Right atrium auricular region (tissue), 2 donors: Measurements from ENCODE around the gene NR1I2. TPM values are rescaled to one million over a fixed set of nuclear protein-coding genes. Genes with fewer than 3 reads are reported as not detected.

Experiments
- DNase-seq: peaks from one replicate; pipeline ENCODE4 v3.0.0-alpha.2; 2019; ENCODE audit warnings: low spot score
- H3K27ac ChIP-seq, 2 donors: fragments of 200-600 bp; sonication (generic); 1 replicate in 1 of 2; 2 replicates in 1 of 2; pipeline ENCODE4 v1.5.1; 2016 to 2019
- H3K27me3 ChIP-seq, 2 donors: fragments of 200-600 bp; sonication (generic); one replicate each; pipeline versions ENCODE4 v1.5.1 to v1.6.0; 2017 to 2019
- H3K36me3 ChIP-seq: fragments of 200-600 bp; sonication (generic); one replicate; pipeline ENCODE4 v1.5.1; 2016
- H3K4me1 ChIP-seq, 2 donors: fragments of 200-600 bp; sonication (generic); one replicate each; pipeline versions ENCODE4 v1.5.1 to v1.6.0; 2017 to 2019
- H3K4me3 ChIP-seq, 2 donors: fragments of 200-600 bp; sonication (generic); 1 replicate in 1 of 2; 2 replicates in 1 of 2; pipeline ENCODE4 v1.5.1; 2017 to 2019; ENCODE audit warnings: mild to moderate bottlenecking in 1 of 2, moderate library complexity in 1 of 2
- H3K9me3 ChIP-seq, 2 donors: fragments of 200-600 bp; sonication (generic); one replicate each; pipeline ENCODE4 v1.5.1; 2019
- total RNA-seq, 2 donors: library from RNA; depleted of rRNA; stranded (reverse); fragments of >200 nt; gene quantifications; one replicate each; pipeline ENCODE4 v1.1.0, GENCODE V29; 2016
- TF ChIP-seq, protein P1 (sequence below), 2 donors: fragments of 200-600 bp; sonication (generic); IDR thresholded peaks; one replicate each; pipeline ENCODE4 v1.5.1; 2019; ENCODE audit warnings: antibody characterized with exemption in 2 of 2

Gene NR1I2
- total RNA-seq, 2 donors from 2014 or later, result 0.82 TPM; not detected in 1

DNA sequence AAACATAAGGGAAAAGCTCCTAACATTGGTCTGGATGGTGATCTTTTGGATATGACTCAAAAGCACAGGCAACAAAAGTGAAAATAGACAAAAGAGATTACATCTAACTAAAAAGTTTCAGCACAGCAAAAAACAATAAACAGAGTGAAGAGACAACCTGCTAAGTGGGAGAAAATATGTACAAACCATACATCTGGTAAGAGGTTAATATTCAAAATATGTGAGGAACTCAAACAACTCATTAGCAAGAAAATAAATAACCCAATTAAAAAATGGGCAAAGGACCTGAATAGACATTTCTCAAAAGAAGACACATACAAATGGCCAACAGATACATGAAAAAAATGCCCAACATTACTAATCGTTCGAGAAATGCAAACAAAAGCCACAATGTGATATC, 19.0 kb upstream of the NR1I2 start:
- H3K27ac ChIP-seq, result no peak overlapping the region
- peaks cover 0 to 6% of the 10 kb centered on the region in 2 donors for H3K9me3 ChIP-seq
- no peaks in the 10 kb centered on the region for H3K36me3 ChIP-seq
- H3K27me3 ChIP-seq, result no peaks in the 10 kb centered on the region
- H3K4me1 ChIP-seq, result no peaks in the 10 kb centered on the region
- TF ChIP-seq, protein P1, sequence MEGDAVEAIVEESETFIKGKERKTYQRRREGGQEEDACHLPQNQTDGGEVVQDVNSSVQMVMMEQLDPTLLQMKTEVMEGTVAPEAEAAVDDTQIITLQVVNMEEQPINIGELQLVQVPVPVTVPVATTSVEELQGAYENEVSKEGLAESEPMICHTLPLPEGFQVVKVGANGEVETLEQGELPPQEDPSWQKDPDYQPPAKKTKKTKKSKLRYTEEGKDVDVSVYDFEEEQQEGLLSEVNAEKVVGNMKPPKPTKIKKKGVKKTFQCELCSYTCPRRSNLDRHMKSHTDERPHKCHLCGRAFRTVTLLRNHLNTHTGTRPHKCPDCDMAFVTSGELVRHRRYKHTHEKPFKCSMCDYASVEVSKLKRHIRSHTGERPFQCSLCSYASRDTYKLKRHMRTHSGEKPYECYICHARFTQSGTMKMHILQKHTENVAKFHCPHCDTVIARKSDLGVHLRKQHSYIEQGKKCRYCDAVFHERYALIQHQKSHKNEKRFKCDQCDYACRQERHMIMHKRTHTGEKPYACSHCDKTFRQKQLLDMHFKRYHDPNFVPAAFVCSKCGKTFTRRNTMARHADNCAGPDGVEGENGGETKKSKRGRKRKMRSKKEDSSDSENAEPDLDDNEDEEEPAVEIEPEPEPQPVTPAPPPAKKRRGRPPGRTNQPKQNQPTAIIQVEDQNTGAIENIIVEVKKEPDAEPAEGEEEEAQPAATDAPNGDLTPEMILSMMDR (IDR thresholded peaks at IDR 0.05), result no peak
- no peak for DNase-seq
- no peak overlapping the region for H3K4me3 ChIP-seq

DNA sequence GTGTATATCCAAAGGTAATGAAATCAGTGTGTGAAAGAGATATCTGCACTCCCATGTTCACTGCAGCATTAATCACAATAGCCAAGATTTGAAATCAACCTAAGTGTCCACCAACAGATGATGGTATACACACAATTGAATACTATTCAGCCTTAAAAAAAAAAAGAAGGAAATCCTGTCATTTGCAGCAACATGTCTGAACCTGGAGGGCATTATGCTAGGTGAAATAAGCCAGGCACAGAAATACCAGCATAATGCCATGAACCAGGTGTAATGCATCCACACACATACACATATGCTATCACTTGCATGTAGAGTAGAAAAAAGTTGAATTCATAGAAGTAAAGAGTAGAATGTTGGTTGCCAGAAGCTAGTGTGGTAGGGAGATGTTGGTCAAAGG, 18.4 kb upstream of the NR1I2 start:
- TF ChIP-seq, protein P1 (IDR thresholded peaks at IDR 0.05), result no peak
- no peak overlapping the region for H3K27ac ChIP-seq
- no peaks in the 10 kb centered on the region for H3K27me3 ChIP-seq
- no peaks in the 10 kb centered on the region for H3K36me3 ChIP-seq
- no peak overlapping the region for H3K4me3 ChIP-seq
- peaks cover 0 to 6% of the 10 kb centered on the region in 2 donors for H3K9me3 ChIP-seq
- DNase-seq, result no peak
- H3K4me1 ChIP-seq, result no peaks in the 10 kb centered on the region

DNA sequence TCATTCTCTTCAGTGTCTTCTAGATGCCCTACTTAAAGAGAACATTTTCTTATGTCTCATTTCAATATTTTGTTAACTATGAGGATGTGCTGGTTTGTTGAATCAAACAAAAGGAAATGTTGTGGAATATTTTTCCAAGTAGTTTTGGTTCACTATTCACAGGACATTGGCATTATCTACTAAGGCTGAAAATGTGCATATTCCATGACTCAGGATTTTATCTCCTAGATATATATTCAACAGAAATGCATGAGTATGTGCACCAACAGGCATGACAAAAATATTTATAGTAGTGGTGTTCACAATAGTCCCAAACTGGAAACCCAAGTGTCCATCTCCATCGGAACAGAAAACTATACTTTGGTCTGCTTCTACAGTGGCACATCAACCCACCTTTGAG, 16.7 kb upstream of the NR1I2 start:
- H3K9me3 ChIP-seq, result peaks cover 0 to 6% of the 10 kb centered on the region in 2 donors
- no peak overlapping the region for H3K27ac ChIP-seq
- TF ChIP-seq, protein P1 (IDR thresholded peaks at IDR 0.05), result no peak

DNA sequence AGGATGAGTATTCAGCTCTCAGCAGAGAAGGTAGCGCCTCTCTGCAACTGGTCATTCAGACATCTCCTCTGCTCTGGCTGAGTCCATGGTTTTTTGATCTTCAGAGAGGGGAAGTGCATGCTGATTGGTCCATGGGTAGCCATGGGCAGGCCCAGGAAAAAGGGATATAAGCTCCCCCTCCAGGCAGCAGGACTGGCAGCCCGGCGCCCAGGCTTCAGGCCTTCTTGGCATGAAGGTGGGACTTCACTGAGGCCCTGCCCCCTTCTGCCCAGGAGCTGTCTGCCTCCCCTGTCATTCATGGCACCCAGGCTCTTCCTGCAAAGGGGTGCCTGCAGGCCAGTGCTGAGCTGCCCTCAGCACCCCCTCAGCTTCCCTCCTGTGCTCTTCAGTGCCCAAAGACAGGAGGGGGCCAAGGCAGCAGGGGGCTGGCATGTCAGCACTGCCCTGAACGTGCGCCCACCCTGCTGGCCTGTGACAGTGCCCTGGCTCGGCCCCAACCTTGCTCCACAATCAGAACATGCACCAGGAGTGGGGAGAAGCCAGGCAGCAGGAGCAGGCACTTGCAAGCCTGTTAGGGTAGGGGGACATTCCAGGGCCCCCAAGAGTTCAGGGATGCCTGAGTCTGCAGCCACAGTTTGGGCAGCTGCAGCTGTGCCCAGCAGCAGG, 13.8 kb upstream of the NR1I2 start:
- TF ChIP-seq, protein P1 (IDR thresholded peaks at IDR 0.05), result no peak
- Histone ChIP-seq H3K36me3 (no peaks in the 10 kb centered on the region), H3K4me1 (no peaks in the 10 kb centered on the region), H3K27ac (no peak overlapping the region), H3K27me3 (no peaks in the 10 kb centered on the region), H3K9me3 (no peaks in the 10 kb centered on the region), H3K4me3 (no peak overlapping the region)
- no peak for DNase-seq

More for the DNA sequence above, 16.7 kb upstream of the NR1I2 start:
- no peaks in the 10 kb centered on the region for H3K27me3 ChIP-seq
- no peaks in the 10 kb centered on the region for H3K36me3 ChIP-seq
- no peak overlapping the region for H3K4me3 ChIP-seq
- DNase-seq, result no peak
- H3K4me1 ChIP-seq, result no peaks in the 10 kb centered on the region

DNA sequence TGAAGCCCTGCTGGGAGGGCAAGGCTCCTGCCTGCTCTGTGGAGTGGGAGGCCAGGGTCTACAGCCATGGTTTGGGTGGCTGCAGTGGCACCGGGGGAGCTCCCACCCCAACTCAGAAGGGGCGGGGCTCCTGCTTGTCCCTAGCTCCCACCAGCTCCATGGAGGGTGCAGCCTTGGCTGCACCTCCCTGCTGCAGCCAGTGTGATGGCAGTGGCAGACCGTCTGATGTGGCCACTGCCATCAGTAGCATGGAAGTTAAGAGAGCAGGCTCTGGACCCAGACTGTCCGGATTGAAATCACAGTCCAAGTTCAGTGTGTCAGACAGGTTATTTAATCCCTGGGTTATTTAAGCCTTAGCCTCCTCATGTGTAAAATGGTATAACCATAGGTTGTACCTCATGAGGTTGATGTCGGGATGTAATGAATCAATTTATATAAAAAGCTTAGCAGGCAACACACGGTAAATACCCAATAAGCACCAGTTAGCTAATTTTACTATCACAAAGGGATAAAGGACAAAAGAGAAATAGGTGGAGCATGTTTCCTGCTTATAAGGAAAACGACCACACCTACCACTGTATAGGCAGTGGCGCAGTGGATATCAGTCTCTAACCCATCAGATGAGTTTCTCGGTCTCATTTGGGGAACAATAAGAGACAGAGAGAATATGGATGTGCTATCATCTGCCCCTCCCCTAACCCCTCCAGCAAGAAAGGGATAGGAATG, 13.1 kb upstream of the NR1I2 start:
- Histone ChIP-seq H3K4me1 (no peaks in the 10 kb centered on the region), H3K4me3 (no peak overlapping the region), H3K27ac (no peak overlapping the region), H3K9me3 (no peaks in the 10 kb centered on the region), H3K27me3 (no peaks in the 10 kb centered on the region), H3K36me3 (no peaks in the 10 kb centered on the region)
- DNase-seq, result no peak
- TF ChIP-seq, protein P1 (IDR thresholded peaks at IDR 0.05), result no peak
